SHP77 (cell line): ENCODE measurements around the gene BRMS1L.
"Not testable (repeated sequence)": the region's sequence is repeated elsewhere in the genome, so short reads cannot be mapped to it uniquely, and the experiment has no call there.

Source experiments
- DNase-seq, 2 experiments: peaks; one replicate each; lab custom pipeline; 2025; lab: John Stamatoyannopoulos, UW

The BRMS1L gene, protein sequence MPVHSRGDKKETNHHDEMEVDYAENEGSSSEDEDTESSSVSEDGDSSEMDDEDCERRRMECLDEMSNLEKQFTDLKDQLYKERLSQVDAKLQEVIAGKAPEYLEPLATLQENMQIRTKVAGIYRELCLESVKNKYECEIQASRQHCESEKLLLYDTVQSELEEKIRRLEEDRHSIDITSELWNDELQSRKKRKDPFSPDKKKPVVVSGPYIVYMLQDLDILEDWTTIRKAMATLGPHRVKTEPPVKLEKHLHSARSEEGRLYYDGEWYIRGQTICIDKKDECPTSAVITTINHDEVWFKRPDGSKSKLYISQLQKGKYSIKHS

DNA sequence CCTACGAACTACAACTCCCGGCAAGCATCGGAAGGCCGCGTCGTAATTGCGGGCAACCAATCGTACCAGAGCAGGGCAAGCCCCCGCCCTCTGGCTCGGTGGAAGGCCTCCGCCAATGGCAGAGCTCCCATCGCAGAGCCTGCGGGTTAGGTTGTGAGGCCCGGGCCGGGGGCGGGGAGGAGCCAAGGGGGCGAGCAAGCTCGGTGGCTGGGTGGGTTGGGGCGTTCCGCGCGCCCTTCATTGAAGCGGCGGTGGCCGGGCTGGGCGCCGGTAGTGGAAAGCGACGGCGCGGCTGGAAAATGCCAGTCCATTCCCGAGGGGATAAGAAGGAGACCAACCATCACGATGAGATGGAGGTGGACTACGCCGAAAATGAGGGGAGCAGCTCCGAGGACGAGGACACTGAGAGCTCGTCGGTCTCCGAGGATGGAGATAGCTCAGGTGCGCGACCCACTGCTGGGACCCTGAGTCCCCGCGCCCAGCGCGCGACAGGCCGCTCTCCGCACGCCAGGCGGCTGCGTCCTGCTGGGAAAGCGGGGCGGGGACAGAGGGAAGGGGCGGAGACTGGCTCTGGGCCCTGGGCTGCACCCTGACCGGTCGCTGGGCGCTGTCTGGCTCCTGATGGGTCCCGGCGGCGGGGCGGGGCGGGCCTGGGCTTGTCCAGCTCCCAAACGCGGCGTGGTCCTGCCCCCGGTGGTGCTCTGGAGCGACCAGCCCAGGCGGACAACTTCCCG lies at the start of gene BRMS1L:
BRMS1L (plus strand) TSS at position 121 of the 734 bp plus-strand sequence; CDS start at position 300, 179 bp downstream.
- peak; percentile 100 for DNase-seq

DNA sequence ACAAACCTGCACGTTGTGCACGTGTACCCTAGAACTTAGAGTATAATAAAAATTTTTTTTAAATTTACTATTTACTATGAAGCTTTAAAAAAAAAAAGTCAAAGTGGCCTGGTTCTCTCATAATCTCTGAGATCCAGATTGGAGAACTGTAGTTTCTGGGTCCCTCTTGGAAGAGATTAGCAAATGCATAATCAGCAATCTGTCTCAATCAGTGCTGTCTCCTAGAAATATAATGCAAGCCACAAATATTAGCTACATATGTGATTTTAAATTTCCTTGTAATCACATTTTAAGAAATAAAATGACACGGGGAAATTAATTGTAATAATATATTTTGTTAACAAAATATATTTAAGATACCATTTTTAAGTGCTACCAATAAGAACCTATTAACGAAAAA lies 49.3 kb upstream of the BRMS1L start:
- no peak for DNase-seq

DNA sequence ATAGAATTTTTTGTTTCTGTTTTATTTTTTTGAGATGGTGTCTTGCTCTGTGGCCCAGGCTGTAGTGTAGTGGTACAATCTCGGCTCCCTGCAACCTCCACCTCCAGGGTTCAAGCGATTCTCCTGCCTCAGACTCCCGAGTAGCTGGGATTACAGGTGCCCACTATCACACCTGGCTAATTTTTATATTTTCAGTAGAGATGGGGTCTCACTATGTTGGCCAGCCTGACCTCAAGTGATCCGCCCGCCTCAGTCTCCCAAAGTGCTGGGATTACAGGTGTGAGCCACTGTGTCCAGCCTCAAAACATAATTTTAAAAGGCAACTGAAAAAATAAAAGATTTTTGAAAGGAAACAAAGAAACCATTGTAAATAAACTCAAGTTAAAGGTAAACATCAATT lies 48.6 kb upstream of the BRMS1L start:
- not testable (repeated sequence) for DNase-seq

DNA sequence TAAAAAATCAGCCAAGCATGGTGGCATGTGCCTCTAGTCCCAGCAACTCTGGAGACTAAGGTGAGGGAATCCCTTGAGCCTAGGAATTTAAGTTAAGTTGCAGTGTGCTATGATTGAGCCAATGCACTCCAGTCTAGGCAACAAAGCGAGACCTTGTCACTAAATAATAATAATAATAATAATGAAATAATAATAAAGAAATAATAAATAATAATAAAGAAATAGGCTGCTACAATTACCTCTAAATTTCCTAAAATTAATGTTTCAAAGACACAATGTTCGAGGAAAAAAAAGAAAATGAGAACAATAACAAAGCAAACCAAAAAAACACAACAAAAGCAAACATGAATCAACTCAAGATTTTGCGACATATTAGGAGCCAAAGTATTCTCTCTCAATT lies 46.8 kb upstream of the BRMS1L start:
- no peak for DNase-seq

DNA sequence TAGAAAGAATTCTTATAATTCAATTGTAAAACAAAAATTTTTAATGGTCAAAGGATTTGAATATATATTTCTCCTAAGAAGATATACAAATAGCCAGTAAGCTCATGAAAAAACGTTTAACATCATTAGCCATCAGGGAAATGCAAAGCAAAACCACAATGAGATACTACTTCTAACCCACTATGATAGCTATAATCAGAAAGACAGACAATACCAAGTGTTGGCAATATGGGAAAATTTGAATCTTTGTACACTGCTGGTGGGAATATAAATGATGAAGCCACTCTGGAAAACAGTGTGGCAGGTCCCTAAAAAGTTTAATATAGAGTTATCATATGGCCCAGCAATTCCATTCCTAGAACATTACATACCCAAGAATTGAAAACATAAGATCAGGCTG lies 42.4 kb upstream of the BRMS1L start:
- DNase-seq = no peak

DNA sequence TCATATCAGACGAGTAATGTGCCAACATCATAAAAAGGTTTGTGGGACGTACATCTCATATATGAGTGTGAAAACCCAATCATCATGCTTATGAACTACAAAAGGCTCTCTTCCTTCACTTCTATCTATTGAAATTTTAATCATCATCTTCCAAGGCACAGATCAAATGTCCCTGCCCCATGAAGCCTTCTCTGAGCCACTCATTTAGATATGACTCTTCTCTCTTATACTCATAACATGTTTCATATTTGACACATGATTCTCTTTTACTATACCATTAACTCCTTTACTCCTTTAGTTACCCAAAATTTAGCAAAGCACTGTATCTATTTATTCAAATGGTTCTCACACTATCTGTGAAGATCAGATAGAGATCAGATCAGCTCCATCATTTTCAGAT lies 39.3 kb upstream of the BRMS1L start:
- DNase-seq = no peak

DNA sequence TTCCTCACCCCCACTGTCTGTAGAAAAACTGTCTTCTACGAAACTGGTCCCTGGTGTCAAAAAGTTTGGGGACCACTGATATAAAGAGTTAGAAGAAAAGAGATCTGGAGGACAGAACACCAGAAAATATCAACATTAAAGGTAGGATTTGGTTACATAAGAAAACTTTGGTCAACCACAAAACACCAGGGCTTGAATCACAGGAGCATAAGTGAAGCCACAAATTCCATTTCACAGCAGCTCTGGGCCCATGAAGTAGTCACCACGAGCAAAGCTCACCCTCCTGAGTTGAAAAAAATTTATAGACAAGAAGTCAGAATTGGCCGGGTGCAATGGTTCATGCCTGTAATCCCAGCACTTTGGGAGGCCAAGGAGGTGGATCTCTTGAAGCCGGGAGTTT lies 36.5 kb upstream of the BRMS1L start:
- DNase-seq = no peak

DNA sequence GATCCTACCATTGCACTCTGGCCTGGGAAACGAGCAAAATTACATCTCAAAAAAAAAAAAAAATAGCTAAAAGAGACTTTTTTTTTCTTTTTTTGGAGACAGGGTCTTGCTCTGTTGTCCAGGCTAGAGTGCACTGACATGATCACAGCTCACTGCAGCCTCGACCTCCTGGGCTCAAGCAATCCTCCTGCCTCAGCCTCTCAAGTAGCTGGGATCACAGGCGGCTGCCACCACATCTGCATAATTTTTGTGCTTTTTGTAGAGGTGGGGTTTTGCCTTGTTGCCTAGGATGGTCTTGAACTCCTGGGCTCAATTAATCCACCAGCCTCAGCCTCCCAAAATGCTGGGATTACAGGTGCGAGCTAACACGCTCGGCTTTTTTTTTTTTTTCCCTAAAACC lies 28.3 kb upstream of the BRMS1L start:
- no peak for DNase-seq

DNA sequence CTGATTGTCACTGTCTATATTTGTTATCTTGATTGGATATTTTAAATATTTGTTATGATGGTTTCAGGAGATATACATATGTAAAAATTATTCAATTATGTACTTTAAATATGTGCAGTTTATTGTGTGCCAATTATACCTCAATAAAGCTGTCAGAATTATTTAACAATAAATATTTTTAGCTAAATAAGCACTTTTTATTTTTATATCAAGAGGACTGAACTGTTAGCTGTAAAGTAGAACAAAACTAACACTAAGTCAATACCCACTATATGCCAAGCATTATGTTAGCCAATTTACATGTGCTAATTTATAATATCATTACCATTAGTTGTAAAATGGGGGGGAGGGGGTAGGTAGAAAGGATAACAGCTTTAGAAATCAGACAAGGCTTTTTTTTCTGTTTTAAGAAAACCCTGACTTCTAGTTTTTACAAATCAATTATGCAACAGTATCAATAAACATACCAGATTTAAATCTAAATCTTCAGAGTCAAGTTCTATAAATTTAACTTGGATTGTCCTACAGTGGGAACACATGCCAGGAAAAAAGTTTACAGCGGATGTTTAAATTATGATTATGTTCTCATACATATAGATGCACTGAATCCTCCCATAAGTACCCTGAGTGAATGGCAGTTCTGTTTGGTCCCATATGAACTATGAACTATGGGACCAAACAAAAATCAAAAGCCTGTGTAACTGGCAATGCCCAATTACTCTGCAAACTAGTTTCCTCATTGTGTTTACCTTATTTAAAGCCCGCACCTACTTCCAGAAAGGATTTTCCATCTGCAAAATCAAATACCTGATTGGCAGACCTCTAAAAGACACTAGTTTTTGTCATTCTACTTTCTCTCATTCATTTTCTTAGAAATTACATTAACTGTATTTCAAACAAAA lies 19.9 kb upstream of the BRMS1L start:
- no peak for DNase-seq

DNA sequence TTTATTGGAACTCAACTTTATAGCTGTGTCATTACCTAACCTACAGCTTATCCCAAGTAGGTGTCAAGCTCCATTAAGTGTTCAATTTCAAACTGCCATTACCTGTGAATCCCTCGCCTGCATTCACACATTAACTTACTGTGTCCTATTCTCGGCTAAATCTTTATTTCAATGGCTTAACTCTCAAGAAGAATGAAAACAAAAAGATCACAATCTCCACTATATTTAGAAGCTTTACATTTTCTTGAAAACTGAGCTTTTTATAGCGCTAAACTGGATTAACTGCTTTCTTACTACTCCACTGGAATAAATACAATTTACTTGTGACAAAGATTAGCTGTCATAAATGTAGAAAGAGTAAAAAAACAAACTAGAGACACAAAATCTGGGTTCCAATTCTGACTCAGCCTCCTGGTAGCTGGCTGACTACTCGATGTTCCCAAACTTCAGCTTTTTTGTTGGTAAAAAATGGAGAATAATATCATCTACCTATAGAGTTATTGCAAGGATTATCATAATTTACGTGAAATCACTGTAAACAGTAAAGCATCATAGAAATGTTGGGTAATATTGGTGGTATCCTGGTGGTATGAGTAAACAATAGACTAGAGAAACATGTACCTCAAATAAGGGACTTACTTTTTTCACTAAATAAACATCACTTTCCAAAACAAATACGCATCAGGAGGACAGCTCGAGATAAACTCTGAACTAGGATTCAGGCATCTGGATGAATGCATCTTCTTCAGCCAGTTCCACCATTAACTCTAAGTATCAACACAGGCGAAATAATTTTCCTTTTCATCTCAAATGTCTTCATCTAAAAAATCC lies 18.8 kb upstream of the BRMS1L start:
- DNase-seq = no peak

DNA sequence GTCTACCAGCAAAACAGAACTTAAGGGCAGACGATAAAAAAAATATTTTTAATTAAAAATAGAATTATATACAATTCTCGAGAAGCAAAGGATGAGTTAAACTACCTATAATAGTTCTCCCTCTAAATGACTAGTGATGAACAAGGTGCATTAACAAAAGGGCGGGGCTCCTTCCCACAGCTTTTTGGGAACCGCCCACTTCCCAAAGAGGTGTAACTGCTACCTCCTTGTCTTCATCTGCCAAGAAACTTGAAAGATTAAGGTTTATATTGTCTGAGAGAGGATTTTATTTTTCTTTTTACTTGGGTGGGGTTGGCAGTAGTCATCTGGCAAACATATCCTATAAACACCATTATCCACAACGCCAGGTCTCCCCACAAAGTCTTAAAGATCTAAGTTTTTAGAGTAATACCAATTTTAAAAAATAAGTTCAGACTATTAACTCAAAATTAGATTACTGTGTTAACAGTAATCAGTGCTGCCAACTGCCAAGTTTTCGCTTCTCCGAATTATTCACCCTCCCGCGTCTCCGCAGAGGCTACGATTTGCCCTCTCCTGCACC lies 18.0 kb upstream of the BRMS1L start:
- DNase-seq = peak in 1 of 2 experiments; percentile 17

DNA sequence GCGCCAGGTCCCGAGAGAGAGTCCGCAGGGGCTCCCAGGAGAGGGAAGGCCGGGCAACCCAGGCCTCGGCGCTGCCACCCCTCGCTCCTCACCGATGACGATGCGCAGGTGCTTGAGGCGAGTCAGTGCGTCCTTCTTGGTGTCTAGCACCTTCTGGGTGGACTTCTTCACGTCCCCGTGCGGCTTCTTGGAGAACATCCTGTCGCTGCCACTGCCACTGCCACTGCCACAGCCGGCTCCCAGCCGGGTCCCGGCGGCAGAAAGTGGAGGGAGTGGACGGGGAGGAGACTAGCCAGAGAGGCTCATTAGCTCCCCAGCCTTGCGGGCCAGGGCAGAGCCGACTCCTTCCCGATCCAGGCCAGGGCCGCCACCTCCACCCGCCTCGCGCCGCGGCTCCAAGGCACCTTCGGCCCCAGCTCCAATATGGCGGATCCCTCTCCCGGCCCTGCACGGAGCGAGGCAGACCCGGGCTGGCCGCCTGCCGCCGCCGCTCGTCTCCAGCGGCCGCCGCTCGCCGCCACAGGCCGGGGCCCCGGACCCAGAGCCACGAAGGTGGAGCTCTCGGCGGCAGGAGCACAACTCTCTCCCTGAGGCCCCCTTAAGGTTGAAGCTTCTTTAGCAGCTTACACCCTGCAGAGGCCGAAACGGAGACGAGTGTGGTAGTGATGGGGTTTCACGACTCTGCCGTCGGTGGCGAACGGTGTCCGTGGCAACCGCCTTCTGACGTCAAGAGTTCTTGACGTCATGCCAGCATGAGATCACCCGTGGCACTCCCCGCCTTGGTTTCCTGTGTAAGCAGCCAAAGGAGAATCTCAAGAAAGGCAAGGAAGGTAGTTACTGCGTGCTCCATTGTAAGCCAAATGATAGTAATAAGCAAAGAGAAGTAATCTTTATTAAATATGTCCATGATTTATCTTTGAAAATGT lies 17.2 kb upstream of the BRMS1L start, which contains the start of gene RALGAPA1:
RALGAPA1 (minus strand) TSS at position 658 of the 926 bp plus-strand sequence; CDS start at position 198, 460 bp downstream.
- DNase-seq = peak; percentile 99

DNA sequence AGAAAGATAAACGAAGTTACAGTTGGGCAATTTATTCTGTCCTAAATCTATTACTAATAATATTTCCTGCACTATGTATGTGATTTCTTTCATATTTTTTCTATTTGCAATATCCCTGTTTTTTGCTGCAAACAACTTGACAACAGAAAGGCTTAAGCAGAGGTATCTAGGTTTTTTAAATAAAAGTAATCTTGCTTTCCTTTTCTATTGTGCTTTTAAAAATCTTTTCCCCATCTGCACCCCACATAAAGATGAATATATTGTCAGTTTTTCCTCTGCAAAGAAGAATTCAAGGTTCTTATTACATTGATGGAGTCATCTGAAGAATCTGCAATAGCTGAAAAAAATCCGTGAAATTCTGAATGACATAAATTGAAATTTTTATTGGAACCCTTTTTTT lies 16.5 kb upstream of the BRMS1L start:
- DNase-seq = no peak

DNA sequence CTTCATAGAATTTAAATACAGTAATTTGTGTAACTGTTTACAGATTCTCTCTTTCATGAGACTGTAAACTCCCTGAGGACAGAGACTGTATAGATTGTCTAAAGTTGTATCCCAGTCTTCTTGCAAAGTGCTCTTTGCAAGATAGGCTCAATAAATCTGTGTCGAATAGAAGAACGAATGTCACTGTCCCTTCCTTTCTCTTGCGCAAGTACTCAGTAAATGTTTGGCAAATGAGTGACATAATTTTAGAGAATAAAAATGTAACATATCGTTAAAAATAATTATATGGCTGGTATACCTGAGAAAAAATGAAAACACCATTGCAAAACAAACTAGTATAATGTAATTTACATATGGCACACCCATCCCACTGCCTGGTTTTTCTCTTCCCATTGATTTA lies 15.2 kb upstream of the BRMS1L start:
- DNase-seq = no peak

DNA sequence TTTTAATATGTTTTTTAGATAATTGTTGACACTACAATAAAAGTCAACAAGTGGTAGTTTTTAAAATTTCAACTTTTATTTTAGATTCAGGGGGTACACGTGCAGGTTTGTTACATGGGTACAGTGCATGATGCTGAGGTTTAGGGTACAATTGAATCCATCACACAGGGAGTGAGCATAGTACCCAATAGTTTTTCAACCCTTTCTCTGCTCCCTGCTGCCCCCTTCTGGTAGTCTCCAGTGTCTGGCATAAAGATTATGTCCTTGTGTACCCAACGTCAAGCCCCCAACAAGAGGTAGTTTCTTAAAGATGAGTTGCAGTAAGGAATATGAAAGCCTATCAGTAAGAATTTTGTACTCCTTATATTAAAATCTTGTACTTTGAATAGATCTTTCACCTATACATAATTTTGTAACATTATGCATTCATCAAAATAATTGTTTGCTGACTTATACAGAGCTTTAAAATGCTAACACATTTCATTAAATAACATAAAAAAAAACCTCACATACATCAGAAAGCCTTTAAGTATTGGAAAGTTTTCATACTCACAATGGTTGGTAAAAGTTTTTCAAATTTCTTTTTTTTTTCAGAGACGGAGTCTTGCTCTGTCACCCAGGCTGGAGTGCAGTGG lies 11.7 kb upstream of the BRMS1L start:
- peak; percentile 79 to 81 for DNase-seq

DNA sequence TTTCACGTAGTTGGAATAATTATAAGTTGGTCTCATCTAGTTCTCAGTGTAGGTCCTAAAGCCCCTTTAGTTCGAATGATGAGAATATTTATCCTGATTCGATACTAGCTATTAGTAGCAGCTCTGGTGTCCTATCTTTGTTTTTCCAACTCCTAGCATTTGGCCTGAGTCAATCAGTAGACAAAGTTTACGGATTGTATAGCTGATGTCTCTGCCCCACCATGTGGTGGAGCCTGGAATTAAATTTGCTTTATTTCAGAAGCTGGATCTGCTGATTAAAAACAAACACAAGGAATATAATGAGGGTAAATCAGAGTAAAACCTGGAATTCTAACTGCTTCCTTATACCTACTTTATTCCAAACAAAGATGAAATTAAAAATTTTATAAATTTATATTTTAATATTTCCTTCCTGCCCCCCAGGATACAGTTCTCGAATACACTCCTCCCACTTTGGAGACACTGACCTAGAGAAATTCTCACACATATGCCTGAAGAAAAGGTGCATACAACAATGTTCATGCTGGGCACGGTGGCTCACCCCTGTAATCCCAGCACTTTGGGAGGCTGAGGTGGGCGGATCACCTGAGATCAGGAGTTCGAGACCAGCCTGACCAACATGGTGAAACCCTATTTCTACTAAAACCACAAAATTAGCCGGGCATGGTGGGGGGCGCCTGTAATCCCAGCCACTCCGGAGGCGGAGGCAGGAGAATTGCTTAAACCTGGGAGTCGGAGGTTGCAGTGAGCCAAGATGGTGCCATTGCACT lies 7.6 kb upstream of the BRMS1L start:
- peak; percentile 26 to 33 for DNase-seq

DNA sequence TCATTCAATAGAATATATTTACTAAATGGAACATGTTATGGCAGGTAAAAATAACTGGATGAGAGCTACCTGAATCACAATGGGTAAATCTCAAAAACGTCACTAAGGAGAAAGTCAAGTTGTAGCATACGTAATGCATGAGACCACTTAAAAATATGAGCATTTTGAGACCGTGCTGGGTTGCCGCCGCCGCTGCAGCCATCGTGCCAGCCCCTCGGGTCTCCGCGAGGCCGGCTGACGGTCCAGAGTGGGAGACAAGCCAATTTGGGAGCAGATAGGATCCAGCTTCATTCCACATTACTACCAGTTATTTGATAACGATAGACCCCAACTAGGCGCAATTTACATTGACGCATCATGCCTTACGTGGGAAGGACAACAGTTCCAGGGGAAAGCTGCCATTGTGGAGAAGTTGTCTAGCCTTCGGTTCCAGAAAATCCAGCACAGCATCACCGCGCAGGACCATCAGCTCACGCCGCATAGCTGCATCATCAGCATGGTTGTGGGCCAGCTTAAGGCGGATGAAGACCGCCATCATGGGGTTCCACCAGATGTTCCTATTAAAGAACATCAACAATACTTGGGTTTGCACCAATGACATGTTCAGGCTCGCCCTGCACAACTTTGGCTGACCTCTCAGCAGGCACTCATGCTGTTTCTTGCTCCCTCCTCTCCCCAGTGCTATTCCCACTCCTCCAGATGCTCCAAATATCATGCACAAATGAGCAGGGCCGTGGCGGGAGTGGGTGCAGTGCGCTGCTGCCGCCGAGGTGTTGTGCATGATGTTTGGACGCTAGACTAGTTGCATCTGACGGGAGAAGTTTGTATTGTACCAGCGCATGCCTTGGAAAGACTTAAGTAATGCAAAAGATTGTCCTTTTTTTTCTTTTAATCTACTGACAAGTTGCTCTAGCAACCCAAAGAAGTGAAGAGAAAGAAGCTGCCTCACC lies 6.3 kb upstream of the BRMS1L start:
- no peak for DNase-seq
